HEK293 (cell line): ENCODE measurements around the gene TAF11L10.

Experiments used
- MZF1 ChIP-seq: fragments of 450-650 bp; formaldehyde crosslinking; IDR thresholded peaks from 2 replicates; pipeline ENCODE4 v1.5.1; 2017; ENCODE audit warnings: missing biosample characterization, missing genetic modification characterization, borderline replicate concordance
- SP2 ChIP-seq: fragments of 450-650 bp; formaldehyde crosslinking; IDR thresholded peaks from 2 replicates; pipeline ENCODE4 v1.5.1; 2016; ENCODE audit warnings: missing biosample characterization, missing genetic modification characterization
- ZNF184 ChIP-seq: fragments of 450-650 bp; IDR thresholded peaks from 2 replicates; pipeline ENCODE4 v1.5.1; 2018; ENCODE audit warnings: missing biosample characterization, mild to moderate bottlenecking, missing genetic modification characterization
- ZNF221 ChIP-seq: fragments of 450-650 bp; formaldehyde crosslinking; IDR thresholded peaks from 2 replicates; pipeline ENCODE4 v1.5.1; 2017; ENCODE audit warnings: missing biosample characterization, missing genetic modification characterization, borderline replicate concordance
- ZNF558 ChIP-seq: fragments of 450-650 bp; formaldehyde crosslinking; IDR thresholded peaks from 2 replicates; pipeline ENCODE4 v1.5.1; 2016; ENCODE audit warnings: missing biosample characterization, missing genetic modification characterization
- ZNF785 ChIP-seq: fragments of 450-650 bp; formaldehyde crosslinking; IDR thresholded peaks from 2 replicates; pipeline ENCODE4 v1.5.1; 2016; ENCODE audit warnings: missing biosample characterization, missing genetic modification characterization
- TF ChIP-seq, protein P1 (sequence below): fragments of 450-650 bp; formaldehyde crosslinking; IDR thresholded peaks from 2 replicates; pipeline ENCODE4 v1.5.1; 2016; ENCODE audit warnings: missing biosample characterization, missing genetic modification characterization
- TF ChIP-seq, protein P2 (sequence below): fragments of 450-650 bp; formaldehyde crosslinking; conservative IDR thresholded peaks from 2 replicates; pipeline ENCODE4 v1.5.1; 2016; ENCODE audit warnings: low read depth, missing biosample characterization, missing genetic modification characterization
- TF ChIP-seq, protein P3 (sequence below): fragments of 450-650 bp; formaldehyde crosslinking; IDR thresholded peaks from 2 replicates; pipeline ENCODE4 v1.5.1; 2016; ENCODE audit warnings: missing biosample characterization, missing genetic modification characterization

DNA sequence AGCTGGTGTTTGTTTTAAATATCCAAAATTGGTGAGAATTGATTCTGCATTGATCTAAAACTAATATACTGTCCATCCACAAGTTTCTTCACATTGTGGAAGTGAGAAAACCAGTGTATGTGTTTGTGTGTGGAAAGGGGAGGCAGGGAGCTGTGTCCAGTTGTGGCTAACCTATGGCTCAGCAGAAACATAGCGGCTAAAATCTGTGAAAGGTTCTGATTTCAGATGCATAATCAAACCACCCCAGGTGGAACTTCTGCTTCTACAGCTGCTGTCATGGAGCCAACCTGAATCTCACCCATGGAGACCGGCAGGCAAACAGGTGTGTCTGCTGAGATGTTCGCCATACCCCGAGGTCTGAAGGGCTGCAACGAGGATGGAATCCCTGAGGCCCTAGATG lies 36.5 kb upstream of the TAF11L10 start, which contains the start of gene TAF11L14:
- TF ChIP-seq, protein P1, sequence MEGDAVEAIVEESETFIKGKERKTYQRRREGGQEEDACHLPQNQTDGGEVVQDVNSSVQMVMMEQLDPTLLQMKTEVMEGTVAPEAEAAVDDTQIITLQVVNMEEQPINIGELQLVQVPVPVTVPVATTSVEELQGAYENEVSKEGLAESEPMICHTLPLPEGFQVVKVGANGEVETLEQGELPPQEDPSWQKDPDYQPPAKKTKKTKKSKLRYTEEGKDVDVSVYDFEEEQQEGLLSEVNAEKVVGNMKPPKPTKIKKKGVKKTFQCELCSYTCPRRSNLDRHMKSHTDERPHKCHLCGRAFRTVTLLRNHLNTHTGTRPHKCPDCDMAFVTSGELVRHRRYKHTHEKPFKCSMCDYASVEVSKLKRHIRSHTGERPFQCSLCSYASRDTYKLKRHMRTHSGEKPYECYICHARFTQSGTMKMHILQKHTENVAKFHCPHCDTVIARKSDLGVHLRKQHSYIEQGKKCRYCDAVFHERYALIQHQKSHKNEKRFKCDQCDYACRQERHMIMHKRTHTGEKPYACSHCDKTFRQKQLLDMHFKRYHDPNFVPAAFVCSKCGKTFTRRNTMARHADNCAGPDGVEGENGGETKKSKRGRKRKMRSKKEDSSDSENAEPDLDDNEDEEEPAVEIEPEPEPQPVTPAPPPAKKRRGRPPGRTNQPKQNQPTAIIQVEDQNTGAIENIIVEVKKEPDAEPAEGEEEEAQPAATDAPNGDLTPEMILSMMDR (tag by site-specific recombination), result no peak
- TF ChIP-seq ZNF221 (tag by site-specific recombination) (no peak), SP2 (no peak), ZNF558 (tag by site-specific recombination) (no peak), ZNF184 (tag by site-specific recombination) (no peak), ZNF785 (no peak), MZF1 (tag by site-specific recombination) (no peak)
- TF ChIP-seq, protein P2, sequence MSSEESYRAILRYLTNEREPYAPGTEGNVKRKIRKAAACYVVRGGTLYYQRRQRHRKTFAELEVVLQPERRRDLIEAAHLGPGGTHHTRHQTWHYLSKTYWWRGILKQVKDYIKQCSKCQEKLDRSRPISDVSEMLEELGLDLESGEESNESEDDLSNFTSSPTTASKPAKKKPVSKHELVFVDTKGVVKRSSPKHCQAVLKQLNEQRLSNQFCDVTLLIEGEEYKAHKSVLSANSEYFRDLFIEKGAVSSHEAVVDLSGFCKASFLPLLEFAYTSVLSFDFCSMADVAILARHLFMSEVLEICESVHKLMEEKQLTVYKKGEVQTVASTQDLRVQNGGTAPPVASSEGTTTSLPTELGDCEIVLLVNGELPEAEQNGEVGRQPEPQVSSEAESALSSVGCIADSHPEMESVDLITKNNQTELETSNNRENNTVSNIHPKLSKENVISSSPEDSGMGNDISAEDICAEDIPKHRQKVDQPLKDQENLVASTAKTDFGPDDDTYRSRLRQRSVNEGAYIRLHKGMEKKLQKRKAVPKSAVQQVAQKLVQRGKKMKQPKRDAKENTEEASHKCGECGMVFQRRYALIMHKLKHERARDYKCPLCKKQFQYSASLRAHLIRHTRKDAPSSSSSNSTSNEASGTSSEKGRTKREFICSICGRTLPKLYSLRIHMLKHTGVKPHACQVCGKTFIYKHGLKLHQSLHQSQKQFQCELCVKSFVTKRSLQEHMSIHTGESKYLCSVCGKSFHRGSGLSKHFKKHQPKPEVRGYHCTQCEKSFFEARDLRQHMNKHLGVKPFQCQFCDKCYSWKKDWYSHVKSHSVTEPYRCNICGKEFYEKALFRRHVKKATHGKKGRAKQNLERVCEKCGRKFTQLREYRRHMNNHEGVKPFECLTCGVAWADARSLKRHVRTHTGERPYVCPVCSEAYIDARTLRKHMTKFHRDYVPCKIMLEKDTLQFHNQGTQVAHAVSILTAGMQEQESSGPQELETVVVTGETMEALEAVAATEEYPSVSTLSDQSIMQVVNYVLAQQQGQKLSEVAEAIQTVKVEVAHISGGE (tag by site-specific recombination), result no peak
- TF ChIP-seq, protein P3, sequence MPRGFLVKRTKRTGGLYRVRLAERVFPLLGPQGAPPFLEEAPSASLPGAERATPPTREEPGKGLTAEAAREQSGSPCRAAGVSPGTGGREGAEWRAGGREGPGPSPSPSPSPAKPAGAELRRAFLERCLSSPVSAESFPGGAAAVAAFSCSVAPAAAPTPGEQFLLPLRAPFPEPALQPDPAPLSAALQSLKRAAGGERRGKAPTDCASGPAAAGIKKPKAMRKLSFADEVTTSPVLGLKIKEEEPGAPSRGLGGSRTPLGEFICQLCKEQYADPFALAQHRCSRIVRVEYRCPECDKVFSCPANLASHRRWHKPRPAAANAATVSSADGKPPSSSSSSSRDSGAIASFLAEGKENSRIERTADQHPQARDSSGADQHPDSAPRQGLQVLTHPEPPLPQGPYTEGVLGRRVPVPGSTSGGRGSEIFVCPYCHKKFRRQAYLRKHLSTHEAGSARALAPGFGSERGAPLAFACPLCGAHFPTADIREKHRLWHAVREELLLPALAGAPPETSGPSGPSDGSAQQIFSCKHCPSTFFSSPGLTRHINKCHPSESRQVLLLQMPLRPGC (tag by site-specific recombination), result no peak
